HG03457 (cell line): ENCODE data around the gene RIPPLY3.
"Not testable (repeated sequence)": the region's sequence is repeated elsewhere in the genome, so short reads cannot be mapped to it uniquely, and the experiment has no call there.

Experiments
- ATAC-seq: cut with Tn5 transposase; IDR thresholded peaks from one replicate; pipeline ENCODE4 v1.9.1; 2021; ENCODE audit warnings: moderate number of reproducible peaks; ENCODE audit not compliant: unreplicated experiment

RIPPLY3 gene

GRCh38 chr21:37008724-37009123 lies 2.2 kb downstream of the RIPPLY3 start:
- ATAC-seq: no peak

GRCh38 chr21:37009740-37010341 lies 3.3 kb downstream of the RIPPLY3 start:
- ATAC-seq: peak; percentile 92

- no peak for ATAC-seq
Measured at GRCh38 chr21:37017951-37018679, 11.6 kb downstream of the RIPPLY3 start.

- ATAC-seq: no peak
Measured at GRCh38 chr21:37026499-37026898, 20.0 kb downstream of the RIPPLY3 start.

- no peak for ATAC-seq
Measured at GRCh38 chr21:37028570-37028969, 22.1 kb downstream of the RIPPLY3 start.

- no peak for ATAC-seq
Measured at GRCh38 chr21:37030864-37031263, 24.4 kb downstream of the RIPPLY3 start.

GRCh38 chr21:37032293-37032692 lies 25.8 kb downstream of the RIPPLY3 start:
- no peak for ATAC-seq

GRCh38 chr21:37032877-37033471 lies 26.5 kb downstream of the RIPPLY3 start:
- ATAC-seq: no peak

GRCh38 chr21:37034394-37034793 lies 27.9 kb downstream of the RIPPLY3 start:
- ATAC-seq: not testable (repeated sequence)

GRCh38 chr21:37036177-37036576 lies 29.7 kb downstream of the RIPPLY3 start:
- no peak for ATAC-seq

- no peak for ATAC-seq
Measured at GRCh38 chr21:37039411-37040075, 33.0 kb downstream of the RIPPLY3 start.

GRCh38 chr21:37040212-37040611 lies 33.7 kb downstream of the RIPPLY3 start:
- ATAC-seq: no peak

- no peak for ATAC-seq
Measured at GRCh38 chr21:37041706-37042271, 35.3 kb downstream of the RIPPLY3 start.

- ATAC-seq: no peak
Measured at GRCh38 chr21:37043818-37044217, 37.3 kb downstream of the RIPPLY3 start.

GRCh38 chr21:37044643-37045042 lies 38.1 kb downstream of the RIPPLY3 start:
- no peak for ATAC-seq

- no peak for ATAC-seq
Measured at GRCh38 chr21:37045149-37045548, 38.6 kb downstream of the RIPPLY3 start.

GRCh38 chr21:37045556-37045955 lies 39.1 kb downstream of the RIPPLY3 start:
- no peak for ATAC-seq

- ATAC-seq: no peak
Measured at GRCh38 chr21:37047079-37047478, 40.6 kb downstream of the RIPPLY3 start.

GRCh38 chr21:37049741-37050140 lies 43.2 kb downstream of the RIPPLY3 start:
- ATAC-seq: not testable (repeated sequence)

- ATAC-seq: no peak
Measured at GRCh38 chr21:37055271-37055855, 48.9 kb downstream of the RIPPLY3 start.

GRCh38 chr21:37057614-37058013 lies 51.1 kb downstream of the RIPPLY3 start:
- no peak for ATAC-seq
